HG02798 (cell line): ENCODE results near the gene IFITM10.

Source experiments
- ATAC-seq: cut with Tn5 transposase; IDR thresholded peaks from one replicate; pipeline ENCODE4 v1.9.1; 2021; ENCODE audit warnings: mild to moderate bottlenecking; ENCODE audit not compliant: unreplicated experiment, poor library complexity

IFITM10 gene

DNA sequence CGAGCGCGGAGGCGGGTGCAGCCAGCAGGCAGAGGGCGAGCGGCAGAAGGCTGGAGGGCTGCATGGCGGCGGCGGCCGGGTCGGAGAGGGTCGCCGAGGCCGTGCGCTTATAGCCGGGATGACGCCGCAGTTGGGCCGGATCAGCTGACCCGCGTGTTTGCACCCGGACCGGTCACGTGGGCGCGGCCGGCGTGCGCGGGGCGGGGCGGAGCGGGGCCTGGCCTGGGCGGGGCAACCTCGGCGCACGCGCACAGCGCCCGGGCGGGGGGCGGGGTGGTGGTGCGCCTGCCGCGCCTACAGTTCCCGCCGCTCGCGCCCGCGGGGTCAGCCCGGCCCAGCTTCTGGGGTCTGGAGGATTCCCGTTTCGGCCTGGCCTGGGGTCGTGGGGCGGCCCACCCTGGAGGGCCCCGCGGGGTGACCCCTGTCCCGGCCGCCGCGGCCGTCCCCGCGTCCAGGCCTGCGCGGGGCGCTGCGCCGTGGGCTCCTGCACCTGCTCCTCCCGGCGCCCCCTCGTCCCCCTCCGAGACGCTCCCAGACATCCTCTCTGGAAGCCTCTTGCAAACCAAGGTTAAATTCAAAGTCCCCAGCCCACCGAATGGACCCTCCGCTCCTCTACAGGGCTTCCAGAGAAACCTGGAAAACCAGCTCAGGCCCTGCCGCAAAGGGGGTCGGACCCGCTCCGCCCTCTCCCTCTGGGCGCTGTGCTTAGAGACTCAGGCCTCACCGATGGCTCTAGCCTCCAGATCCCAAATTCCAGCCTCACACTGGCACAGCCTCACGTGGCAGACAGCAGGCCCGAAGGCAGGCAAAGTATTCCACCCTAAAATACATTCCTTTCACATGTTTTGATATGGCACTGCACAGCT lies 13.6 kb upstream of the IFITM10 start, which contains the start of gene CTSD:
TSS of gene CTSD (minus strand) at position 132 of the 866 bp plus-strand sequence. CDS start at position 64, 68 bp downstream.
- peak; percentile 81 for ATAC-seq

DNA sequence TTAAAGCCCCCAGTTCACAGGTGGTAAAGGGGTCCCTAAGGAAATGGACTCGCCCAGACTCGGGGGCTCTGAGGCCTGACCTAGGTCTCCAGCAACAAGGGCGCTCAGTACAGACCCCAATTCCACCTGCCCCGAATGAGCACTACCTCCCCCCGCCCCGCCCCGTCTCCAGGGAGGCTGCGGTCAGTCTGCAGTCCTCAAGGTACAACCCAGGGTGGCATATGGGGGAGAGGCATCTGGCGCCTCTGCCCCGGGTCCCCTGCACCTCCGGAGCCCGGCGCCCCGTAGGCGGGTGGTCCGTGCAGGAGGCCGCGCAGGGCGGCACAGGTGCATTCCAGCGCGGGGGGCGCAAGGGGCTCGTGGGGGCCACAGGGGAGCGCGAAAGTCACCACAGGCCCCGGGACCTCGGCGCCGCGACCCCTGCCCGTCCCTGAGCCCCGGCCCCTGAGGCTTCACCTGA lies 13.0 kb upstream of the IFITM10 start:
- ATAC-seq = peak; percentile 20

DNA sequence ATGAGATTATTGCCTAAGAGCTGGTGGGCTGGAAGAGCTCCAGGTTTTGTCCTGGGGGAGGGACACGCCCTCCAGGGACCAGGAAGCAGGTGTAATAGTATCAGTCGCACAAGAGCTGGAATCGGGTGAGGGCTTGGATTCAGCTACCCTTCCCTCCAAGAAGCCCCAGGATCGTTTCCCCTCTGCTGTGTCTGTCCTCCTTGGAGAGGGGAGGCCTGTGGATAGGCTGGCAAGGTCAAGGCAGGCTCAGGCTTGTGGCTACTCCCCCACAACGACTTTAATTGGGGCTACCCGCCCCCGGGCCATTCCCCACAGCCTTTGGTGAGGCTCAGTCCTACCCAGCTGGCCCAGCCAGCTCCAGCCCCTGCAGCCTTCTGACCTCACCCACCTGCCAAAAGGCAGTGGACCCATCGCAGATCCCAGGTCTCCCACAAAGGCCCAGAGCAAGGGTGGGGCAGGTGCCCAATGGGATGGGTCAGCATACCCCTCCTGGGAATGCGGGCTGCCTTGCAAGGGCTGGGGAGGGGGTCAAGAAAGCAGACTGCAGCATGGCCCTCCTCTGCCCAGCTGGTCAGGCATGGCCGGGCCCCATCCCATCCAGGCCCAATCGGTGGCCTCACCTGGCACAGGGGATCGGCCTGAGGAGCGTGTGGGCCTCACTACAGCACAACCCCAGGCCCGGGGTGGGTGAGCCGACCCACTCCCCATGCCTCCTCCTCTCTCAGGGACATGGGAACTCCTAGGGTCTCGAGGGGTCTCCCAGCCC lies 12.3 kb upstream of the IFITM10 start:
- no peak for ATAC-seq

DNA sequence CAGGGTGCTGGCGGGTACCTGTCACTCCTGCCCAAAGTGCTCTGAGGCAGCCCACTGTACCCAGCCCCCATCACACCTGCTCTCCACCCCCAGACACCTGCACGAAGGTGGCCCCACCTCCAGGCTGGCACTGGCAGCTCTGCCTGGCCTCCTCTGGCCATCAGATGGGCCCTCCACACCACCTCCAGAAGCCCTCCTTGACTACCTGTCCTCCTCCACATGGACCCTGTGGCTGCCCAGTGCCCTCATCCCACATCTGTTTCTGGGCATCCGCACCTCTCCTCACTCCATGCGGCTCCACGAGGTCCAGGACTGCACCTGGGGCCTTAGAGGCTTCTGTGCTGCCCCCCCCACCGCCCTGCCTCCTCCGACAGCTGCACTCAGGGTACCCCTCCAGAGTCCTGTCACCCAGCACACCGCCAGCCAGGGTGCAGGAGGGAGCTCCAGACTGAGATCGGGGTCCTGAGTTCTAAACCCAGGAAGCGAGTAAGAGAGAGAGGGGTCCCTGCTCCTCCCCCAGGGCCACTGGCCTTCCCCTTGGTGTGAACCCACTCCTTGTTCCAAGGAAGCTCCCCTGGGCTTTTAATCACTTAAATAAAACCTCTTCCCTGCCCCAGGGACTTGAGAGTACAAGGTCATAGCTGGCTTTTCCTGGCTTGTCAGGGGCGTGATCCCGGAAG lies 11.6 kb upstream of the IFITM10 start:
- no peak for ATAC-seq

DNA sequence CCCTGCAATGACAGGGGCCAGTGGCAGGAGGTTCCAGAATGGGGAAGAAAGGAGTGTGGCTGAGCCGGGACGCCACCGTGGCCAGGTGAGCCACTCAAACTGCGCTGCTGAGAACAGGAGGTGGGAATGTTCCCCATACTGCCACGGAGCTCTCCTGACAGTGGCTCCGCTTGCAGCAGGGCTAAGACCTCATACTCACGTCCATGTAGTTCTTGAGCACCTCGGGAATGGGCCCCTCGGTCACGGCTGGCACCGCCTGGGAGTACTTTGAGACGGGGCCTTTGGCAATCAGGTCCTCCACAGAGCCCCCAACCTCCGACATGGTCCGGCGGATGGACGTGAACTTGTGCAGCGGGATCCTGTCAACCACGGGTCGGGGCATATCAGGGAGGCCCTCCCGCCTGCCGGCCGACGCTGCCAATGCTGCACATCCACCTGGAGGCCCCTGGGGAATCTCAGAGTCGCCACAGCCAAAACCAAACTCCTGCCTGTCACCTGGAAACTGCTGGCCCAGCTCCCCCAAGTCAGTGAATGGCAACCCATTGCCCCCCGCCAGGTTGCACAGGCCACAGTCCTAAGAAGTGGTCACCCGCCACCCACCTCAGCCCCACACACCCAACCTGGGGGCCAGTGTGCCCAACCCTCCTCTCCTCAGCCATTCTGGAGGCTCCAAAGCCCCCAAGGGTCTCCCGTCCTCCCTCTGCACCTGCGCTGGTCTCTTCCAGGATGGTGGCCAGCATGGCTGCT lies 10.9 kb upstream of the IFITM10 start:
- ATAC-seq = no peak

DNA sequence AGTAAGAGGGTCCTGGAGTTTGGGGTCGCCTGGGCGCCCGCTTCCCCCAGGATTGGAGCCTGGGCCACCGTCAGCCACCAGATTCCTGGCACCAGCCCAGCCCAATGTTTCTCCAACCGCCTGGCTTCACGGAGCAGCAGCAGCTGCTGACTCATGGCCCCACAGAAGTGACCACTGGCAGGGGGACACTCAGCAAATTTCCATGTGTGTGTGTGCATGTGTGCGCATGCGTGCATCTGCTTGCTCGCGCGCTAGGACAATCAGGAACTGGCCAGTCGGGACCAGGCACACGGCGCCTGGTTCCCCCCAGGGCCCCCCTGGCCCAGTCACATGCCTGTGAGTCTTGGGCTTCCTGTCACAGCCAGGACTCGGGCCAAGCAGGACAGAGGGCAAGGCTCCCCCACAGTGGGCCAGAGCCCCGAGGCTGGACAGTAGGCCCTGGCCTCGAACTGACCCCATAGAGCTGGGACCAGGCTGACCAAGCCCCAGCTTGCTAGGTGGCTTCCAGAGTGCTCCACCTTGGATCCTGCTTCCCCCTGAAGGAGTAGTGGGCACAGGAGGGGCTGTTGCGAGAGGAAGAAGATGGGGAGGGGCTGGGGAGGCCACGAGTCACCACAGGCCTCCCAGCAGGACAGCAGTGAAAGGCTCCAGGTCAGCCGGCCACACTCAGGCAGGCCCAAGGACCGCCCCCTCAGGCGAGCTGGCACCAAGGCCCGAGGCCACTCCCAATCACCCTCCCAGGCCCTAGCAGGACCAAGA lies 10.1 kb upstream of the IFITM10 start:
- ATAC-seq = no peak

DNA sequence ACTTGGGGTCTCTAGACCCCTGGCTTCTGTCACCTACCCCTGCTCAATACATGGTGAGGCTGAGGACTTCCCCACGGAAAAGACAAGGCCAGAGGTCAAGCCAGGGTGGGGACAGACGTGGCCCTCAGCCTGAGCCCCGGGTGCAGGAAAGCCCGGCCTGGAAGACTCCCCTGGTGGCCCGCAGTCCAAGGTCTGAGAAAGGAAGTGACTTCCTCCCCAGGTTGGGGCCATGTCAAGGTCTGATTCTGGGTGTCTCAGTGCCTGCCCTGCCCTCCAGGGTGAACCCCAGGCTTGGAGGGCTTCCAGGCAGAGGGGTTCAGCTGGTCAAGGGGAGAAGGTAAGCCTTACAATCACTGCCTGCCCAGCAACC lies 9.4 kb upstream of the IFITM10 start:
- no peak for ATAC-seq

DNA sequence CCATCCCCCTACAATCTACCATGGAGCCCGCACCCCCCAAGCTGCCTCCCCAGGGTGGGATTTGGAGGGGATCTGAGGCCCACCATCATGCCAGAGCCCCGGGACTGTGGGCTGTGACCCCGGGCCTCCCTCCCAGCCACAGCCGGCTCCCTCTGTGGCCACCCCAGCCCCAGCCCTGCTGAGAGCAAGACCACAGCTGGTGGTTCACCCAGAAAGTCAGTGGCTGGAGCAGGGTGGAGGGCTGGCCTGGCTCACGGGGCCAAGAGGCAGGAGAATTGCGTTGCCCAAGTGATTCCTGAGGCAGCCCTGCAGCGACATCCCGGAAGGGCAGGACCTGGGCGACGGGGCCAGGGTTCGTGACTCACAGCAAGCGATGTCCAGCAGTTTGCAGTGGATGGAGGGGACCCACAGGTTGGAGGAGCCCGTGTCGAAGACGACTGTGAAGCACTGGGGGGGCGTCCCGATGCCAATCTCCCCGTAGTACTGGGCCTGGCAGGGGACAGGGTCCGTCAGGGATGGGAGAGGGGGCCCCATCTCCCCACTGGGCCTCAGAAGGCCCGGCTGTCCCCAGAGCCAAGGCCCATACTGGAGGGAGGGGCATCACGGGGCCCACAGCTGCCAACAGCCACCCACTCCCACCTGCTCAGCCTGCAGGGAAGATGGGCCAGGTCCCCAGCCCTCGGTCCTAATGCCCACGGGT lies 8.9 kb upstream of the IFITM10 start:
- no peak for ATAC-seq

DNA sequence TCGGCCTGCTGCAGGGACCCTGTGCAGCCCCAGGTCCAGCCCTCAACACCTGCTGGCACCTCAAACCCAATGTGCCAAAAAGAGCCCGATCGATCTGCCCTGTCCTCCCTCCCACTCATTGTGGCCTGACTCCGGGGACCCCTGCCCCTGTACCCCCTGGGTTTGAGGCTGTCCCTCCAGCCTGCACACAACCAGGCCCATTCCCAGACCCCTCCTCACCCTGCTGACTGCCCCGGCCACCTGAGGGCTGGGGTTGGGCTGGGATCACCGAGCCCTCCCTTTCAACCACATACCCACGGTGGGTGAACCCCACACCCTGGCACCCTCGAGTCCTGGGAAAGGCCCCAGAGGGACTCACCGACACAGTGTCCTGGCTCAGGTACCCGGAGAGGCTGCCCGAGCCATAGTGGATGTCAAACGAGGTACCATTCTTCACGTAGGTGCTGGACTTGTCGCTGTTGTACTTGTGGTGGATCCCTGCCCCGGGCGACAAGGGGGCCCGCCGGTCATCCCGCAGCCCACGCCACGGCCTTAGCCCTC lies 8.3 kb upstream of the IFITM10 start:
- ATAC-seq = no peak

DNA sequence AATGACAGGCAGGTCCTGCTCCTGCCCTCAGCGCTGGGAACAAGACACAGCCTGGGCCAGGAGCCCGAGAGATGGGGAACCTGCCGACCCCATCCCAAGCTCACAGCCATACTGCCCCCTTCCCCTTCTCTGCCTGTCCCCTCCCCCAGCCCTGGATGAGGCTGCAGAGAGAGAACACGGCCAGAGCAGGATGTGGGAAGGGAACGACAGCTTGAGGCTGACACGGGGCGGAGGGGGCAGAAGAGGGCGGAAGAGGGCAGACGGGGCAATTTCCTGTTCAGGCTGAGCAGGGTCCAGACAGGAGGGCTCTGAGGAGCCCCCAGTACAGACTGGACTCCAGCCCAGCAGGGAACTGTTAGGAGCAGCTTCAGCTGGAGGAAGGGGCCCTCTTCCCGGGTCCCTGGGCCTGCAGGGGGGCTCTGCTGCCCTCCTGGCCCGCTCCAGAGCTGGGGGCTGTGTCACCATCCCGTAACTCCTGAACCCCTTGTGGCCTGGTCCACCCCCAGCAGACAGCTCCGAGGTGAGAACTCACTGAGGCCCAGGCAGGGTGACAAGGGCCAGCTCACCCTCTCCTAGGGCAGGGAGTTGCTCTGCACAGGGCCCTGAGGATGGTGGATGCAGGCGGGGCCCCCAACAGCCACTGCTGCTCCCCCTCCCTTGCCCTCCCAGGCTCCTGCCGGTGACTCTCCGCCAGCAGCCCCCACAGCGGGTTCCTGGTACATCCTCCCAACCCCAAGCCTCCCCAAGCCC lies 7.6 kb upstream of the IFITM10 start:
- ATAC-seq = no peak

DNA sequence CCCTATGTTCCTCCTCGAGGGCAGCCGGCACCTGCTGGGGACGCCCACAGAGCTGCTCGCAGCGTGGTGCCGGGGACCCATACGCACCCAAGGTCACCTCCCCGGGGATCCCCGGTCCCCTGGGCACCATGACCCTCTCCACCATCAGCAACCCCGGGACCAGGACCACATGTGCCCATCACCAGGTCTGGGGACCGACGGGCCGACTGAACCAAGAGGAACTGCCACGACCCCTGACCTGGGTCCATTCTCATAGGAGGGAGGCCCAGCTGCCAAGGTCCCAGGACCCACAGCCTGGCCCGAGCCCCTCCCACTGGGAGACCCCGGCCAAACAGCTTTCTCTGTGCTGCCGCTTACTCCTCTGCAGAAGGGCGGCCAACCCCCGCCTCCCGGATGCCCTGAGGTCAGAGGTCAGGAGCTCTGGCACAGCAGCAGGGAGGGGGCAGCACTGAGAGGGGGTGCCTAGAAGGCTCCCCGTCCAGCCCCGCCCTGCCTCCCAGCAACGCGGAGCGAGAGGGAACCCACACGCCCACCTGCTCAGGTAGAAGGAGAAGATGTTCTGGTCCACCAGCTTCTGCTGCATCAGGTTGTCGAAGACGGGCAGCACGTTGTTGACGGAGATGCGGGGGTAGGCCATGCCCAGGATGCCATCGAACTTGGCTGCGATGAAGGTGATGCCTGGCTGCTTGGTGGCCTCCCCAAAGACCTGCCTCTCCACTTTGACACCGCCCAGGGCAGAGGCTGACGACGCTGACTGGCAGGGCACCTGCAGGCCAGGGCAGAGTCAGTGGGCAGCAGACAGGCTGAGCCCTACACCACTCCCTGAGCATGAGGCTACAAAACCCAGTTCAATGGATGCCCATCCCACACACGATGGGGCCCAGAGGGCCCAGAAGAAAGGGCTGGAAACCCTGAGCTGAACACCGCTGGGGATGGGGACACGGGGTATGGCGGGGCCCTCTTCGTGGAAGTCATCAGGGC lies 6.7 kb upstream of the IFITM10 start:
- no peak for ATAC-seq

DNA sequence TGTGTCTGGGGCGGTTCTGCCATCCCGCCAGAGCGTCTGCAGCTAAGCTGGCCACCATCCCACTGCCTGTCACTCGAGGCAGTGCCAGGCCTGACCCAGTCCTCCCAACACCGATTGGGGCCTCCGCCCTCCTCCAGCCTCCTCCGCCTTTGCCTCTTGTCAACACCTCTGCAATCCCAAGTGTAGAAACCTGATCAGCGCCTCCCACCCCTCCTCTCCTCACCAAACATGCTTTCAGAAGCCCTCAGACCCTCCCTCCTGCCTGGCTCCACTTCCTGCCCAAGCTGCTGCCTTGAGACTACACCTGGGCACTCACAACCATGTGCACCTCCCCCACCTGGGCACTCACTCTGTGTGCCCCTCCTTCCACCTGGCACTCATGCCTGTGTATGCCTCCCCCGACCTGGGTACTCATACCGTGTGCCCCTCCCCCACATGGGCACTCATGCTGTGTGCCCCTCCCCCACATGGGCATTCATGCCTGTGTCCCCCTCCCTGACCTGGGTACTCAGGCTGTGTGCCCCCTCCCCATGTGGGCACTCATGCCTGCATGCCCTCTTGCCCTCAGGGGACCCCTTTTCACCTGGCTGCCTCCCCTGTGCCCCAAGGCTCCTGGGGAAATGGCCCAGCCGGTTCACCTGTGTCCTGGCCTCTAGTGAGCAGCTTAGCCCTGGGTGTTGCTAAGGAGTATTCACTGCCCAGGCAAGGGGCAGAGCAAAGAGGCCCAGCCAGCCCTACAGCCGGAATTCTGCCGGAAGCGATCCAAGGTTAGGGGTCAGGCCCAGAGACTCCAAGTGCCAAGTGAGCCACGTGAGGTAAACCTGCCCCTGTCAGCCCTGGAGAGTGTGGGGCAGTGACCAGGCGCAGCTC lies 5.5 kb upstream of the IFITM10 start:
- ATAC-seq = no peak

DNA sequence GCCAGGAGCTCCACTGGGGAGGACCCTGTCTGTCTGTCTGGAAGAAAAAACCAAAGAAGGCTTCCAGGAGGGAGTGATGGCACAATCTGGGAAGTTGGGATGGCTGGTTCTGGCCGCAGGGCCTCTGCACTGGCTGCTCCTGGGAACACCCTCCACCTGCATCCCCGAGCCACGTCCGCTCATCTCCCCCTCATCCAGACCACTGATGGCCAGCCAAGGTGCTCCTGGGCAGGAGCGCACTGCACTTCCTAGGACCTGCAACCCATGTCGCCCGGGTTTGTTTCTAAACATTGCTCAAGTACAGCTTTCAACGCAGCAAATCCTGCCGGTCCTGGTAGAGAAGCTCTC lies 4.9 kb upstream of the IFITM10 start:
- no peak for ATAC-seq

DNA sequence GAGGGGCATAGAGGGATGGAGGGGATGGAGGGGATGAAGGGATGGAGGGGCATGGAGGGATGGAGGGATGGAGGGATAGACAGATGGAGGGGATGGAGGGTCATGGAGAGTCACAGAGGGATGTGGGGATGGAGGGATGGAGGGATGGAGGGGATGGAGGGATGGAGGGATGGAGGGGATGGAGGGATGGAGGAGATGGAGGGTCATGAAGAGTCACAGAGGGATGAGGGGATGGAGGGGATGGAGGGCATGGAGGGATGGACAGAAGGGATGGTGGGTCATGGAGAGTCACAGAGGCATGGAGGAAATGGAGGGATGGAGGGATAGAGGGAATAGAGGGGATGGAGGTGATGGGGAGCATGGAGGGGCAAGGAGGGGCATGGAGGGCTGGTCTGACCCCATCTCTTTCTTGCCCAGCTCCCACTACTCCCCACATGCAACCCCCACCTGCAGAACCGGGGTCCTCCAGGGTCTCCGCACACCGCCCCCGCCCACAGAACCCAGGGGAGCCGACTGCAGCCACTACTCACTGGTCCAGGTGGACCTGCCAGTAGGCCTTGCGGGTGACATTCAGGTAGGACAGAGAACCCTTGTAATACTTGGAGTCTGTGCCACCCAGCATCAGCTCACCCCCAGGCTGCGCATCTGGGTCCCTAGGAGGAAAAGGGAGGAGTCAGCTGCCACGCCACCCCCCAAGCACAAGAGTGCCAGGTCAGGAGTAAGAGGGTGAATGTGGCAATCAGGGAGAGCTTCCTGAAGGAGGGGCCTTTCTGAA lies 4.2 kb upstream of the IFITM10 start:
- ATAC-seq = no peak

DNA sequence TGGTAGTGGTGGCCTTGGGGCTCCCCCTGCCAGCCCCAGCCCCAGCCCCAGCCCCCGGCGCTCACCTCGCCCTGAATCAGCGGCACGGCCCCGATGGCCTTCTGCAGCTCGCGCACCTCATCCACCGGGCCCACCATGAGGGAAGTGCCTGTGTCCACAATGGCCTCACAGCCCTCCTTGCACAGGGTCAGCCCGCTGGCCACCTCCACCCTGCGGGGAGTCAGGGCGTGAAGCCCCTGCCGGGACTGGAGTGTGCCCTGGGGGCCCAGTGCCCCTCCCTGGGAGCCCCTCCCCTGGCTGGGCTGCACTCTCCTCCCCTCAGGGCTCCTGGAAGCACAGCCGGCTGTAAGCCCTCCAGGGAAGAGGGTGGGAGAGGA lies 3.5 kb upstream of the IFITM10 start:
- ATAC-seq = no peak
